ENCODE results near the gene ASCC1.
"Not testable (repeated sequence)": the region's sequence is repeated elsewhere in the genome, so short reads cannot be mapped to it uniquely, and the experiment has no call there.

Gene ASCC1

GRCh38 chr10:72126872-72127232 lies 89.2 kb downstream of the ASCC1 start:
- no peak for DNase-seq (ENCODE audit: low read depth, low spot score)

- no peak for DNase-seq (ENCODE audit: low read depth, low spot score)
Observed at GRCh38 chr10:72126184-72126871, 89.7 kb downstream of the ASCC1 start.

GRCh38 chr10:72124989-72125388 lies 91.1 kb downstream of the ASCC1 start:
- DNase-seq (ENCODE audit: low read depth, low spot score) = no peak

GRCh38 chr10:72124381-72124780 lies 91.7 kb downstream of the ASCC1 start:
- DNase-seq (ENCODE audit: low read depth, low spot score) = no peak

GRCh38 chr10:72123616-72124015 lies 92.5 kb downstream of the ASCC1 start:
- no peak for DNase-seq (ENCODE audit: low read depth, low spot score)

GRCh38 chr10:72122221-72122620 lies 93.9 kb downstream of the ASCC1 start:
- no peak for DNase-seq (ENCODE audit: low read depth, low spot score)

GRCh38 chr10:72121389-72121788 lies 94.7 kb downstream of the ASCC1 start:
- no peak for DNase-seq (ENCODE audit: low read depth, low spot score)

- DNase-seq (ENCODE audit: low read depth, low spot score) = no peak
Observed at GRCh38 chr10:72116372-72116771, 99.7 kb downstream of the ASCC1 start.

- no peak for DNase-seq (ENCODE audit: low read depth, low spot score)
Observed at GRCh38 chr10:72114706-72115450, 101.2 kb downstream of the ASCC1 start.

GRCh38 chr10:72110673-72111401 lies 105.2 kb downstream of the ASCC1 start:
- no peak for DNase-seq (ENCODE audit: low read depth, low spot score)

GRCh38 chr10:72109636-72110157 lies 106.4 kb downstream of the ASCC1 start:
- DNase-seq (ENCODE audit: low read depth, low spot score) = no peak

GRCh38 chr10:72108830-72109635 lies 107.0 kb downstream of the ASCC1 start:
- no peak for DNase-seq (ENCODE audit: low read depth, low spot score)

- not testable (repeated sequence) for DNase-seq (ENCODE audit: low read depth, low spot score)
Observed at GRCh38 chr10:72108004-72108370, 108.1 kb downstream of the ASCC1 start.

GRCh38 chr10:72107325-72108003 lies 108.6 kb downstream of the ASCC1 start:
- no peak for DNase-seq (ENCODE audit: low read depth, low spot score)

- no peak for DNase-seq (ENCODE audit: low read depth, low spot score)
Observed at GRCh38 chr10:72106896-72107295, 109.2 kb downstream of the ASCC1 start.

- no peak for DNase-seq (ENCODE audit: low read depth, low spot score)
Observed at GRCh38 chr10:72106154-72106849, 109.8 kb downstream of the ASCC1 start.

GRCh38 chr10:72105710-72106109 lies 110.4 kb downstream of the ASCC1 start:
- no peak for DNase-seq (ENCODE audit: low read depth, low spot score)

GRCh38 chr10:72105098-72105475 lies 111.0 kb downstream of the ASCC1 start:
- no peak for DNase-seq (ENCODE audit: low read depth, low spot score)

GRCh38 chr10:72104472-72105097 lies 111.5 kb downstream of the ASCC1 start:
- no peak for DNase-seq (ENCODE audit: low read depth, low spot score)

GRCh38 chr10:72099600-72099921 lies 116.5 kb downstream of the ASCC1 start:
- DNase-seq (ENCODE audit: low read depth, low spot score) = no peak
